IPS DF 6.9 (cell line): ENCODE data around the gene ADGRG4.

ENCODE experiments used
- DNase-seq: peaks from one replicate; pipeline ENCODE4 v3.0.0-alpha.2; 2013; ENCODE audit warnings: low read depth, low spot score
- H3K27ac ChIP-seq: one replicate; pipeline ENCODE4 v1.5.1; 2013; ENCODE audit warnings: low read length, control low read depth
- H3K27me3 ChIP-seq: 2 replicates; pipeline ENCODE4 v1.6.1; 2013; ENCODE audit warnings: mild to moderate bottlenecking, low read length; ENCODE audit not compliant: control insufficient read depth, insufficient read depth
- H3K36me3 ChIP-seq: 2 replicates; pipeline ENCODE4 v1.6.1; 2013; ENCODE audit warnings: low read length; ENCODE audit not compliant: control insufficient read depth, insufficient read depth
- H3K4me1 ChIP-seq: 2 replicates; pipeline ENCODE4 v1.6.1; 2013; ENCODE audit warnings: low read length; ENCODE audit not compliant: control insufficient read depth, insufficient read depth
- H3K4me3 ChIP-seq: 2 replicates; pipeline ENCODE4 v1.5.1; 2013; ENCODE audit warnings: mild to moderate bottlenecking, low read length
- H3K9me3 ChIP-seq: 2 replicates; pipeline ENCODE4 v1.6.1; 2013; ENCODE audit warnings: low read length, inconsistent platforms; ENCODE audit not compliant: control insufficient read depth, insufficient read depth
- whole genome bisulfite sequencing: extraction: QIAGEN DNeasy Blood & Tissue Kit; methylation state at CpG from one replicate; pipeline ENCODE4 v1.1.7; 2013; ENCODE audit warnings: mixed read lengths, missing lambda C conversion rate; ENCODE audit not compliant: insufficient read length, insufficient coverage; 5-methylcytosine and 5-hydroxymethylcytosine counted together

ADGRG4 gene

GRCh38 chrX:136380010-136380769 is 79.4 kb downstream of the ADGRG4 start:
- WGBS = no CpG with 5 or more reads among the region's 1 CpG
- Histone ChIP-seq H3K4me3 (no peak overlapping the region), H3K27ac (no peak overlapping the region), H3K27me3 (no peaks in the 10 kb centered on the region), H3K36me3 (no peaks in the 10 kb centered on the region), H3K9me3 (no peaks in the 10 kb centered on the region), H3K4me1 (no peaks in the 10 kb centered on the region)
- no peak for DNase-seq

GRCh38 chrX:136386173-136386572 is 85.4 kb downstream of the ADGRG4 start:
- Histone ChIP-seq H3K9me3 (no peaks in the 10 kb centered on the region), H3K27ac (no peak overlapping the region), H3K4me1 (no peaks in the 10 kb centered on the region), H3K36me3 (no peaks in the 10 kb centered on the region), H3K4me3 (no peak overlapping the region), H3K27me3 (no peaks in the 10 kb centered on the region)
- DNase-seq = no peak
- no CpG with 5 or more reads among the region's 1 CpG for WGBS

GRCh38 chrX:136386826-136387225 is 86.1 kb downstream of the ADGRG4 start:
- no peak overlapping the region for H3K27ac ChIP-seq
- no peaks in the 10 kb centered on the region for H3K4me1 ChIP-seq
- WGBS = no CpG with 5 or more reads among the region's 2 CpGs
- no peak overlapping the region for H3K4me3 ChIP-seq
- H3K27me3 ChIP-seq = no peaks in the 10 kb centered on the region
- no peaks in the 10 kb centered on the region for H3K9me3 ChIP-seq
- H3K36me3 ChIP-seq = no peaks in the 10 kb centered on the region
- DNase-seq = no peak

- no peaks in the 10 kb centered on the region for H3K9me3 ChIP-seq
- H3K27me3 ChIP-seq = no peaks in the 10 kb centered on the region
- no peaks in the 10 kb centered on the region for H3K36me3 ChIP-seq
- no peak overlapping the region for H3K4me3 ChIP-seq
- DNase-seq = no peak
- no CpG with 5 or more reads among the region's 3 CpGs for WGBS
- H3K4me1 ChIP-seq = no peaks in the 10 kb centered on the region
- no peak overlapping the region for H3K27ac ChIP-seq
These were observed 87.3 kb downstream of the ADGRG4 start for GRCh38 chrX:136387951-136388502.

- no peaks in the 10 kb centered on the region for H3K27me3 ChIP-seq
- H3K4me1 ChIP-seq = no peaks in the 10 kb centered on the region
- WGBS = no CpG with 5 or more reads among the region's 2 CpGs
- H3K9me3 ChIP-seq = no peaks in the 10 kb centered on the region
- DNase-seq = no peak
- no peak overlapping the region for H3K27ac ChIP-seq
- H3K36me3 ChIP-seq = no peaks in the 10 kb centered on the region
- H3K4me3 ChIP-seq = no peak overlapping the region
These were observed 90.2 kb downstream of the ADGRG4 start for GRCh38 chrX:136390921-136391320.

GRCh38 chrX:136395271-136395670 is 94.5 kb downstream of the ADGRG4 start:
- Histone ChIP-seq H3K9me3 (no peaks in the 10 kb centered on the region), H3K27me3 (no peaks in the 10 kb centered on the region), H3K4me1 (no peaks in the 10 kb centered on the region), H3K27ac (no peak overlapping the region), H3K36me3 (no peaks in the 10 kb centered on the region), H3K4me3 (no peak overlapping the region)
- DNase-seq = no peak
- no CpG with 5 or more reads among the region's 3 CpGs for WGBS

- Histone ChIP-seq H3K4me1 (no peaks in the 10 kb centered on the region), H3K9me3 (no peaks in the 10 kb centered on the region), H3K27me3 (no peaks in the 10 kb centered on the region), H3K36me3 (no peaks in the 10 kb centered on the region), H3K4me3 (no peak overlapping the region), H3K27ac (no peak overlapping the region)
- DNase-seq = no peak
- no CpG with 5 or more reads among the region's 4 CpGs for WGBS
These were observed 96.2 kb downstream of the ADGRG4 start for GRCh38 chrX:136397001-136397400.

- DNase-seq = no peak
- H3K27me3 ChIP-seq = no peaks in the 10 kb centered on the region
- no peak overlapping the region for H3K27ac ChIP-seq
- H3K9me3 ChIP-seq = no peaks in the 10 kb centered on the region
- H3K4me3 ChIP-seq = no peak overlapping the region
- H3K36me3 ChIP-seq = no peaks in the 10 kb centered on the region
- WGBS = no CpG with 5 or more reads among the region's 8 CpGs
- H3K4me1 ChIP-seq = no peaks in the 10 kb centered on the region
These were observed 104.4 kb downstream of the ADGRG4 start for GRCh38 chrX:136405126-136405525.

GRCh38 chrX:136417806-136418205 is 117.0 kb downstream of the ADGRG4 start:
- H3K27me3 ChIP-seq = no peaks in the 10 kb centered on the region
- H3K9me3 ChIP-seq = no peaks in the 10 kb centered on the region
- no peaks in the 10 kb centered on the region for H3K4me1 ChIP-seq
- no peak overlapping the region for H3K27ac ChIP-seq
- no peaks in the 10 kb centered on the region for H3K36me3 ChIP-seq
- H3K4me3 ChIP-seq = no peak overlapping the region
- DNase-seq = no peak
- no CpG with 5 or more reads among the region's 2 CpGs for WGBS

- DNase-seq = no peak
- no peaks in the 10 kb centered on the region for H3K36me3 ChIP-seq
- no peaks in the 10 kb centered on the region for H3K4me1 ChIP-seq
- H3K9me3 ChIP-seq = no peaks in the 10 kb centered on the region
- H3K27ac ChIP-seq = no peak overlapping the region
- no CpG with 5 or more reads among the region's 14 CpGs for WGBS
- H3K4me3 ChIP-seq = no peak overlapping the region
- no peaks in the 10 kb centered on the region for H3K27me3 ChIP-seq
These were observed 120.6 kb downstream of the ADGRG4 start for GRCh38 chrX:136421338-136421737.

- no peaks in the 10 kb centered on the region for H3K36me3 ChIP-seq
- H3K4me3 ChIP-seq = no peak overlapping the region
- no peak for DNase-seq
- no peaks in the 10 kb centered on the region for H3K9me3 ChIP-seq
- no peaks in the 10 kb centered on the region for H3K4me1 ChIP-seq
- no peaks in the 10 kb centered on the region for H3K27me3 ChIP-seq
- no peak overlapping the region for H3K27ac ChIP-seq
- WGBS = no CpG with 5 or more reads among the region's 2 CpGs
These were observed 123.0 kb downstream of the ADGRG4 start for GRCh38 chrX:136423724-136424123.
